PC-3 (cell line): ENCODE data around the gene CALCB. TPM values are rescaled to one million over a fixed set of nuclear protein-coding genes. Genes with fewer than 3 reads are reported as not detected.

Source experiments
- ATAC-seq: fragments of 200-7000 bp; cut with Tn5 transposase; 2 replicates; pipeline ENCODE4 v1.9.1; 2020; ENCODE audit warnings: mild to moderate bottlenecking, moderate library complexity
- BruUV-seq: library from RNA; stranded (reverse); fragments of 400-500 nt; replicated peaks from 2 replicates; lab custom pipeline; 2021; lab: Mats Ljungman, UMichigan
- CTCF ChIA-PET: fragments of 300-600 bp; sonication (Branson Sonifier 250); formaldehyde crosslinking; loops from one replicate; lab custom pipeline; 2022; ENCODE audit warnings: antibody characterized with exemption; lab: Charles Lee
- POLR2A ChIA-PET: fragments of 300-600 bp; sonication (Branson Sonifier 250); formaldehyde crosslinking; loops from one replicate; lab custom pipeline; 2022; ENCODE audit warnings: antibody characterized with exemption; ENCODE audit not compliant: unreplicated experiment; lab: Charles Lee
- DNase-seq: peaks from one replicate; pipeline ENCODE4 v3.0.0-alpha.2; 2015
- H2AFZ ChIP-seq: fragments of 300-600 bp; sonication (generic); 2 replicates; pipeline ENCODE4 v1.6.0; 2016; ENCODE audit warnings: antibody characterized with exemption, low read length
- H3F3A ChIP-seq: fragments of 300-600 bp; sonication (generic); one replicate; pipeline ENCODE4 v1.6.0; 2017; ENCODE audit warnings: antibody characterized with exemption, low read length, control low read depth, mild to moderate bottlenecking; ENCODE audit not compliant: unreplicated experiment
- H3K27ac ChIP-seq: fragments of 300-600 bp; sonication (generic); 2 replicates; pipeline ENCODE4 v1.5.1; 2016; ENCODE audit warnings: mild to moderate bottlenecking, low read length
- H3K27me3 ChIP-seq: fragments of 300-600 bp; sonication (generic); 2 replicates; pipeline ENCODE4 v1.6.1; 2016; ENCODE audit warnings: low read length, mixed read lengths
- H3K36me3 ChIP-seq: fragments of 300-600 bp; sonication (generic); 2 replicates; pipeline ENCODE4 v1.6.1; 2016; ENCODE audit warnings: low read depth, mixed run types, low read length, mixed read lengths
- H3K4me1 ChIP-seq: fragments of 300-600 bp; sonication (generic); 2 replicates; pipeline ENCODE4 v1.5.1; 2016; ENCODE audit warnings: low read length; ENCODE audit not compliant: insufficient read depth
- H3K4me2 ChIP-seq: fragments of 300-600 bp; sonication (generic); 2 replicates; pipeline ENCODE4 v1.6.0; 2016; ENCODE audit warnings: low read length
- H3K4me3 ChIP-seq: fragments of 300-600 bp; sonication (generic); 2 replicates; pipeline ENCODE4 v1.5.1; 2016; ENCODE audit warnings: mild to moderate bottlenecking, low read length, mixed read lengths
- H3K79me2 ChIP-seq: fragments of 300-600 bp; sonication (generic); 2 replicates; pipeline ENCODE4 v1.6.1; 2017; ENCODE audit warnings: low read length, mixed read lengths
- H3K9ac ChIP-seq: fragments of 300-600 bp; sonication (generic); 2 replicates; pipeline ENCODE4 v1.6.0; 2016; ENCODE audit warnings: mild to moderate bottlenecking, low read length
- H3K9me2 ChIP-seq: fragments of 300-600 bp; sonication (generic); replicated peaks from 2 replicates; pipeline ENCODE4 v1.6.1; 2016; ENCODE audit warnings: mixed run types, low read length, mixed read lengths
- H3K9me3 ChIP-seq: fragments of 300-600 bp; sonication (generic); 2 replicates; pipeline ENCODE4 v1.6.1; 2016; ENCODE audit warnings: low read length, mixed read lengths
- H4K20me1 ChIP-seq: fragments of 300-600 bp; sonication (generic); 2 replicates; pipeline ENCODE4 v1.6.1; 2016; ENCODE audit warnings: low read length, mixed read lengths
- CTCF ChIP-seq: fragments of 300-600 bp; sonication (generic); conservative IDR thresholded peaks from 2 replicates; pipeline ENCODE4 v1.5.1; 2017; ENCODE audit warnings: antibody characterized with exemption, low read depth, mild to moderate bottlenecking, low read length
- EZH2 ChIP-seq: fragments of 300-600 bp; sonication (generic); IDR thresholded peaks from one replicate; pipeline ENCODE4 v1.6.1; 2017; ENCODE audit warnings: antibody characterized with exemption, mild to moderate bottlenecking, low read length; ENCODE audit not compliant: unreplicated experiment
- EZH2phosphoT487 ChIP-seq: fragments of 300-600 bp; sonication (generic); IDR thresholded peaks from 2 replicates; pipeline ENCODE4 v1.6.1; 2018; ENCODE audit warnings: mild to moderate bottlenecking, antibody characterized with exemption, low read length, borderline replicate concordance
- intact Hi-C: fragments of 100-400 bp; cut with micrococcal nuclease; formaldehyde crosslinking; loops from 2 replicates; pipeline ENCODE4 v1.9.0; 2023
- total RNA-seq: library from RNA; depleted of rRNA; stranded (reverse); fragments of >200 nt; gene quantifications from 2 replicates; pipeline ENCODE4 v1.2.3, GENCODE V29; 2014

The CALCB gene
- total RNA-seq, 1 experiment from 2014 or later, result not detected

- H3K4me1 ChIP-seq, result peaks cover 7% of the 10 kb centered on the region; the same call in 1 of the 2 replicates
- no peak for ATAC-seq
- no peaks in the 10 kb centered on the region for H3K9me3 ChIP-seq
- H3K36me3 ChIP-seq, result no peaks in the 10 kb centered on the region
- no TSS peak for BruUV-seq
- DNase-seq, result no peak
- no peak overlapping the region for H3K4me3 ChIP-seq
- intact Hi-C loops, result no loop called here
- H3K9ac ChIP-seq, result no peak overlapping the region
- H3F3A ChIP-seq, result no peaks in the 10 kb centered on the region
- no peak for TF ChIP-seq EZH2
- TF ChIP-seq EZH2phosphoT487, result no peak
- no peak for TF ChIP-seq CTCF
- H3K4me2 ChIP-seq, result no peak overlapping the region
- no peaks in the 10 kb centered on the region for H4K20me1 ChIP-seq
- POLR2A ChIA-PET, result no interaction called here
- no peaks in the 10 kb centered on the region for H3K27me3 ChIP-seq
- H3K79me2 ChIP-seq, result no peaks in the 10 kb centered on the region
- no peaks in the 10 kb centered on the region for H3K9me2 ChIP-seq
- CTCF ChIA-PET, result no interaction called here
- H3K27ac ChIP-seq, result no peak overlapping the region
- no peak overlapping the region for H2AFZ ChIP-seq
Measured at GRCh38 chr11:15112131-15112541, 38.7 kb downstream of the CALCB start.

- DNase-seq, result no peak
- H3F3A ChIP-seq, result no peaks in the 10 kb centered on the region
- no peaks in the 10 kb centered on the region for H3K4me1 ChIP-seq
- no peak for ATAC-seq
- ChIA-PET CTCF (no interaction called here), POLR2A (no interaction called here)
- no peaks in the 10 kb centered on the region for H3K9me3 ChIP-seq
- H3K36me3 ChIP-seq, result no peaks in the 10 kb centered on the region
- no peaks in the 10 kb centered on the region for H3K27me3 ChIP-seq
- TF ChIP-seq EZH2 (no peak), CTCF (no peak), EZH2phosphoT487 (no peak)
- no peak overlapping the region for H3K4me2 ChIP-seq
- no peak overlapping the region for H3K9ac ChIP-seq
- H3K27ac ChIP-seq, result no peak overlapping the region
- intact Hi-C loops, result no loop called here
- no TSS peak for BruUV-seq
- no peak overlapping the region for H3K4me3 ChIP-seq
- no peaks in the 10 kb centered on the region for H3K9me2 ChIP-seq
- H2AFZ ChIP-seq, result no peak overlapping the region
- H3K79me2 ChIP-seq, result no peaks in the 10 kb centered on the region
- no peaks in the 10 kb centered on the region for H4K20me1 ChIP-seq
Measured at GRCh38 chr11:15113381-15113780, 40.0 kb downstream of the CALCB start.

- Histone ChIP-seq H2AFZ (no peak within 1 kb of the TSS), H3K9me2 (no peaks in the 10 kb centered on the region), H3K27ac (no peak within 1 kb of the TSS), H4K20me1 (no peaks in the 10 kb centered on the region), H3F3A (no peaks in the 10 kb centered on the region), H3K4me3 (no peak within 1 kb of the TSS), H3K36me3 (no peaks in the 10 kb centered on the region), H3K9me3 (no peaks in the 10 kb centered on the region), H3K9ac (no peak within 1 kb of the TSS), H3K27me3 (no peaks in the 10 kb centered on the region), H3K4me1 (no peaks in the 10 kb centered on the region), H3K4me2 (no peak within 1 kb of the TSS), H3K79me2 (no peaks in the 10 kb centered on the region)
- POLR2A ChIA-PET, result no interaction called here
- ATAC-seq (no peak), DNase-seq (no peak)
- CTCF ChIA-PET, result no interaction called here
- intact Hi-C loops, result no loop called here
- BruUV-seq, result no TSS peak
- TF ChIP-seq EZH2 (no peak), CTCF (no peak), EZH2phosphoT487 (no peak)
Measured at GRCh38 chr11:15114501-15115475, 41.4 kb downstream of the CALCB start, which contains the start of gene INSC. Gene INSC, plus strand, starts transcription at chr11:15114923. Its CDS starts 34,252 bp downstream, at chr11:15149175.
